Subcutaneous adipose tissue (tissue), 4 donors: ENCODE results near the gene MKX. TPM values are rescaled to one million over a fixed set of nuclear protein-coding genes. Genes with fewer than 3 reads are reported as not detected.

Experiments
- CTCF ChIP-seq: fragments of 450-650 bp; IDR thresholded peaks from one replicate; pipeline ENCODE4 v1.5.1; 2016; ENCODE audit warnings: low read depth, mild to moderate bottlenecking, control low read depth, antibody characterized with exemption, moderate library complexity
- total RNA-seq, 4 donors: library from RNA; depleted of rRNA; stranded (reverse); fragments of >200 nt; gene quantifications; one replicate each; pipeline ENCODE4 v1.1.0, GENCODE V29; 2016

The MKX gene
- total RNA-seq, 4 donors from 2014 or later: 0.51 to 4.1 (median 2.1) TPM

GRCh38 chr10:27638071-27638750 is 107.4 kb downstream of the MKX start:
- no peak for TF ChIP-seq CTCF

GRCh38 chr10:27637601-27638000 is 108.0 kb downstream of the MKX start:
- TF ChIP-seq CTCF: no peak

- no peak for TF ChIP-seq CTCF
Measured at GRCh38 chr10:27636816-27637215, 108.8 kb downstream of the MKX start.

- no peak for TF ChIP-seq CTCF
Measured at GRCh38 chr10:27635699-27636270, 109.8 kb downstream of the MKX start.

GRCh38 chr10:27635290-27635689 is 110.3 kb downstream of the MKX start:
- no peak for TF ChIP-seq CTCF

GRCh38 chr10:27628621-27629020 is 117.0 kb downstream of the MKX start:
- no peak for TF ChIP-seq CTCF

- no peak for TF ChIP-seq CTCF
Measured at GRCh38 chr10:27626890-27627289, 118.7 kb downstream of the MKX start.
